H9 (cell line): Measurements from ENCODE around the gene ABHD12. TPM values are rescaled to one million over a fixed set of nuclear protein-coding genes. Genes with fewer than 3 reads are reported as not detected.
A peak's percentile ranks its signal among the peaks of the same experiment; 100 is the strongest.

Source experiments
- DNase-seq: peaks from one replicate; pipeline ENCODE4 v3.0.0-alpha.2; 2017
- H2AFZ ChIP-seq: one replicate; pipeline ENCODE4 v1.6.1; 2013; ENCODE audit warnings: mild to moderate bottlenecking, low read length, control low read depth, moderate library complexity
- H2AK5ac ChIP-seq: 2 replicates; pipeline ENCODE4 v1.6.1; 2013; ENCODE audit warnings: low read length, control low read depth, mixed read lengths; ENCODE audit not compliant: insufficient read length
- H2BK120ac ChIP-seq: one replicate; pipeline ENCODE4 v1.6.1; 2013; ENCODE audit warnings: low read depth, mild to moderate bottlenecking, low read length, control low read depth, inconsistent platforms; ENCODE audit not compliant: poor library complexity, severe bottlenecking
- H2BK12ac ChIP-seq: 2 replicates; pipeline ENCODE4 v1.6.1; 2013; ENCODE audit warnings: low read length, control low read depth, mixed read lengths, low read depth; ENCODE audit not compliant: insufficient read length
- H2BK15ac ChIP-seq: 2 replicates; pipeline ENCODE4 v1.6.1; 2013; ENCODE audit warnings: low read depth, low read length, control low read depth
- H2BK20ac ChIP-seq: one replicate; pipeline ENCODE4 v1.6.1; 2013; ENCODE audit warnings: low read depth, mild to moderate bottlenecking, low read length, control low read depth, inconsistent platforms; ENCODE audit not compliant: poor library complexity, severe bottlenecking
- H2BK5ac ChIP-seq: 2 replicates; pipeline ENCODE4 v1.6.1; 2013; ENCODE audit warnings: low read length, control low read depth, mixed read lengths; ENCODE audit not compliant: insufficient read length
- H3K14ac ChIP-seq: 2 replicates; pipeline ENCODE4 v1.6.1; 2013; ENCODE audit warnings: low read length, control low read depth; ENCODE audit not compliant: insufficient read depth
- H3K18ac ChIP-seq: 2 replicates; pipeline ENCODE4 v1.6.1; 2013; ENCODE audit warnings: low read depth, mild to moderate bottlenecking, mixed read lengths, low read length, control low read depth; ENCODE audit not compliant: insufficient read length
- H3K23ac ChIP-seq: 2 replicates; pipeline ENCODE4 v1.6.1; 2013; ENCODE audit warnings: low read length, control low read depth, mixed read lengths, low read depth; ENCODE audit not compliant: insufficient read length
- H3K23me2 ChIP-seq: 2 replicates; pipeline ENCODE4 v1.6.1; 2013; ENCODE audit warnings: low read depth, mild to moderate bottlenecking, mixed read lengths, low read length, control low read depth; ENCODE audit not compliant: insufficient read length, poor library complexity, severe bottlenecking
- H3K27ac ChIP-seq: 2 replicates; pipeline ENCODE4 v1.5.1; 2013; ENCODE audit warnings: low read length, control low read depth, mixed read lengths, low read depth; ENCODE audit not compliant: insufficient read length
- H3K27me3 ChIP-seq: 2 replicates; pipeline ENCODE4 v1.6.1; 2013; ENCODE audit warnings: low read length, control low read depth, inconsistent platforms; ENCODE audit not compliant: insufficient read depth
- H3K4ac ChIP-seq: 2 replicates; pipeline ENCODE4 v1.6.1; 2013; ENCODE audit warnings: low read depth, mild to moderate bottlenecking, control low read depth, inconsistent platforms, low read length, moderate library complexity
- H3K4me1 ChIP-seq: 2 replicates; pipeline ENCODE4 v1.6.1; 2013; ENCODE audit warnings: low read length, control low read depth, inconsistent platforms; ENCODE audit not compliant: insufficient read depth
- H3K4me2 ChIP-seq: 2 replicates; pipeline ENCODE4 v1.6.1; 2013; ENCODE audit warnings: low read length, control low read depth, mixed read lengths; ENCODE audit not compliant: insufficient read length, insufficient read depth
- H3K56ac ChIP-seq: 2 replicates; pipeline ENCODE4 v1.6.1; 2013; ENCODE audit warnings: low read depth, mild to moderate bottlenecking, mixed read lengths, low read length, control low read depth; ENCODE audit not compliant: insufficient read length
- H3K79me1 ChIP-seq: 2 replicates; pipeline ENCODE4 v1.6.1; 2013; ENCODE audit warnings: low read depth, mild to moderate bottlenecking, moderate library complexity, low read length, control low read depth, inconsistent platforms; ENCODE audit not compliant: insufficient read depth, poor library complexity, severe bottlenecking
- H3K79me2 ChIP-seq: 2 replicates; pipeline ENCODE4 v1.6.1; 2013; ENCODE audit warnings: low read length, control low read depth, inconsistent platforms; ENCODE audit not compliant: insufficient read depth
- H3K9ac ChIP-seq: 2 replicates; pipeline ENCODE4 v1.6.1; 2013; ENCODE audit warnings: low read length, control low read depth, mixed read lengths; ENCODE audit not compliant: insufficient read length; ENCODE audit errors: extremely low read depth
- H3K9me3 ChIP-seq: one replicate; pipeline ENCODE4 v1.6.1; 2013; ENCODE audit warnings: low read depth, low read length, inconsistent platforms; ENCODE audit not compliant: control insufficient read depth
- H3T11ph ChIP-seq: one replicate; pipeline ENCODE4 v1.6.1; 2013; ENCODE audit warnings: mild to moderate bottlenecking, low read length, control low read depth, inconsistent platforms
- H4K20me1 ChIP-seq: one replicate; pipeline ENCODE4 v1.6.1; 2013; ENCODE audit not compliant: control insufficient read depth, insufficient read length, insufficient read depth
- H4K5ac ChIP-seq: 2 replicates; pipeline ENCODE4 v1.6.1; 2013; ENCODE audit warnings: low read depth, mild to moderate bottlenecking, mixed read lengths, low read length, control low read depth; ENCODE audit not compliant: insufficient read length
- H4K8ac ChIP-seq: replicated peaks from 2 replicates; pipeline ENCODE4 v1.6.1; 2013; ENCODE audit warnings: low read length, control low read depth, mixed read lengths, low read depth; ENCODE audit not compliant: insufficient read length
- H4K91ac ChIP-seq: 2 replicates; pipeline ENCODE4 v1.6.1; 2013; ENCODE audit warnings: low read depth, mild to moderate bottlenecking, moderate library complexity, mixed read lengths, low read length, control low read depth; ENCODE audit not compliant: insufficient read length
- H3K27ac Mint-ChIP-seq, 3 experiments: 2 replicates in 2 of 3; 3 replicates in 1 of 3; pipeline ENCODE4 v1.8.0; 2020 to 2021; ENCODE audit warnings: mixed read lengths in 3 of 3, mild to moderate bottlenecking in 1 of 3, moderate library complexity in 1 of 3
- H3K27me3 Mint-ChIP-seq: 2 replicates; pipeline ENCODE4 v1.8.0; 2021; ENCODE audit warnings: low read depth, mild to moderate bottlenecking, moderate library complexity, mixed read lengths
- H3K36me3 Mint-ChIP-seq, 3 experiments: 2 replicates in 2 of 3; 3 replicates in 1 of 3; pipeline ENCODE4 v1.8.0; 2020 to 2021; ENCODE audit warnings: low read depth in 3 of 3, mixed read lengths in 3 of 3; ENCODE audit not compliant: insufficient read depth in 1 of 3
- H3K4me1 Mint-ChIP-seq, 2 experiments: 2 replicates each; pipeline ENCODE4 v1.8.0; 2020; ENCODE audit warnings: mixed read lengths in 2 of 2
- H3K4me3 Mint-ChIP-seq, 2 experiments: 2 replicates in 1 of 2; 3 replicates in 1 of 2; pipeline ENCODE4 v1.8.0; 2020 to 2021; ENCODE audit warnings: mild to moderate bottlenecking in 2 of 2, mixed read lengths in 2 of 2, moderate library complexity in 1 of 2
- H3K9me3 Mint-ChIP-seq, 2 experiments: 2 replicates in 1 of 2; 3 replicates in 1 of 2; pipeline ENCODE4 v1.8.0; 2020; ENCODE audit warnings: mild to moderate bottlenecking in 2 of 2, mixed read lengths in 2 of 2, moderate library complexity in 1 of 2
- CTCF ChIP-seq: fragments of 200-600 bp; sonication (generic); conservative IDR thresholded peaks from 3 replicates; pipeline ENCODE4 v1.8.0; 2021; ENCODE audit warnings: antibody characterized with exemption, mild to moderate bottlenecking
- WGBS: extraction: QIAGEN DNeasy Blood & Tissue Kit; methylation state at CpG from one replicate; pipeline ENCODE4 v1.1.7; 2013; ENCODE audit warnings: missing lambda C conversion rate, low lambda C conversion rate, mixed read lengths; ENCODE audit not compliant: insufficient read length; ENCODE audit errors: extremely low coverage; 5-methylcytosine and 5-hydroxymethylcytosine counted together
- total RNA-seq: library from RNA; stranded (reverse); gene quantifications from 2 replicates; pipeline ENCODE4 v1.2.1, GENCODE V29; 2021

ABHD12 gene
- total RNA-seq, 1 experiment from 2014 or later, result 54.4 TPM

DNA sequence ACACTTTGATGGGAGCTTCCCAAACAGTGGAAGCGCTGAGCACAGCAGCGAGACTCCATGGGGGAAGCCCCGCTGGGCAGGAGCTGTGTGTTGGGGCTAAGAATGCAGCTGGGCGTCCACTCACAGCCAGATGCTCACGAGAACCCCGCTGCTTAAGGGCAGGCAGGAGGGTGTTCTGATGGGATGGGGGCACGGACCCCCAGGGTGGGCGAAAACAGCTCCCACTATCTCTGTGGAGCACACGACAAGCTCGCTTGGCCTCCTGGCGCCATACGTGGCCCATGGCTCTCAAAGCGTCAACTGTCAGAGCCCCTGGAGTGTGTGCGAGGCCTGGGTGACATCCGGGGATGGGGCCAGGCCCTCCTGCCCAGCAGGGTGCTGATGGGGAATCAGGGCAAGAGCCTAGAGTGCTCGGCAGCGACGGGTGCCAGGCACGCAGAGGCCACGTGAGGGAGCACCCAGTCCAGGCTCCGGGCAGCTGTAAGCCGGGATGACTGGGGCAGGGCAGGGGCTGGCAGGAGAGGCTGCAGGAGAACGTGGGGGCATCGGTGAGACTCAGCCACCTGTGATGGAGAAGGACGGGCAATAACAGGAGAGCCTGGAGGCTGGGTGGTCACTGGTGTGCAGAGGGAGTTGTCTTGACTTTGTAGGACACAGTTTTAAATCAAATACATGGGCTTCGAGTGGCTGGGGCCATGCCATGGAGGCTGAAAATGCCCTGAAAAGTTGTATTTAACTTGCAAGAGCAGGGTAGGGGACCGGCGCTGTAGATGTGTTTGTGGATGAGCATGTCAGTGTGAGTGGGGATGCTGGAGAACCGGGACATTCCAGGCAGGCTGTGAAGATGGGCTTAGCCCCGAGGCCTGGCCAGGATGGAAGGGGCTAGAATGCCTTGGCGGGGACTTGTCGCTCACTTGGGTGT, 115.5 kb downstream of the ABHD12 start:
- H2BK5ac ChIP-seq, result no peak overlapping the region
- no peak overlapping the region for H3K4ac ChIP-seq
- no peak overlapping the region for H3K27ac ChIP-seq
- H3K27me3 ChIP-seq, result no peaks in the 10 kb centered on the region
- H2AK5ac ChIP-seq, result no peak overlapping the region
- no peak overlapping the region for H2AFZ ChIP-seq
- no peak for DNase-seq
- no peaks in the 10 kb centered on the region for H3K9me3 ChIP-seq
- Mint-ChIP-seq H3K4me3 (no peak overlapping the region; a peak in 1 of 5 replicates), H3K9me3 (no peaks in the 10 kb centered on the region; a peak in 1 of 5 replicates), H3K4me1 (no peaks in the 10 kb centered on the region), H3K27ac (peak overlapping the region in 2 of 3 experiments; percentile 46 to 85; a peak in 4 of 7 replicates), H3K27me3 (no peaks in the 10 kb centered on the region), H3K36me3 (peaks cover 22 to 80% (median 40%) of the 10 kb centered on the region in 3 experiments; a peak in 6 of 7 replicates)
- no peak overlapping the region for H3T11ph ChIP-seq
- H3K23ac ChIP-seq, result no peak overlapping the region
- H3K79me2 ChIP-seq, result no peaks in the 10 kb centered on the region
- WGBS, result no CpG with 5 or more reads among the region's 32 CpGs
- no peak for TF ChIP-seq CTCF
- no peak overlapping the region for H2BK15ac ChIP-seq
- no peak overlapping the region for H3K56ac ChIP-seq
- H3K14ac ChIP-seq, result no peak overlapping the region
- no peaks in the 10 kb centered on the region for H3K4me1 ChIP-seq
- H4K91ac ChIP-seq, result no peak overlapping the region
- H3K9ac ChIP-seq, result no peak overlapping the region
- H3K23me2 ChIP-seq, result no peaks in the 10 kb centered on the region
- no peaks in the 10 kb centered on the region for H4K20me1 ChIP-seq
- H4K8ac ChIP-seq, result no peak overlapping the region
- no peak overlapping the region for H2BK20ac ChIP-seq
- H4K5ac ChIP-seq, result no peak overlapping the region
- no peaks in the 10 kb centered on the region for H3K79me1 ChIP-seq
- no peak overlapping the region for H2BK120ac ChIP-seq
- no peak overlapping the region for H3K4me2 ChIP-seq
- no peak overlapping the region for H2BK12ac ChIP-seq
- no peak overlapping the region for H3K18ac ChIP-seq
